IPS DF 4.7 (cell line): ENCODE data around the gene IQGAP3.
"Not testable (repeated sequence)": the region's sequence is repeated elsewhere in the genome, so short reads cannot be mapped to it uniquely, and the experiment has no call there.

Experiments
- DNase-seq: peaks from one replicate; pipeline ENCODE4 v3.0.0-alpha.2; 2013; ENCODE audit warnings: low spot score; ENCODE audit errors: extremely low read depth

Gene IQGAP3

DNA sequence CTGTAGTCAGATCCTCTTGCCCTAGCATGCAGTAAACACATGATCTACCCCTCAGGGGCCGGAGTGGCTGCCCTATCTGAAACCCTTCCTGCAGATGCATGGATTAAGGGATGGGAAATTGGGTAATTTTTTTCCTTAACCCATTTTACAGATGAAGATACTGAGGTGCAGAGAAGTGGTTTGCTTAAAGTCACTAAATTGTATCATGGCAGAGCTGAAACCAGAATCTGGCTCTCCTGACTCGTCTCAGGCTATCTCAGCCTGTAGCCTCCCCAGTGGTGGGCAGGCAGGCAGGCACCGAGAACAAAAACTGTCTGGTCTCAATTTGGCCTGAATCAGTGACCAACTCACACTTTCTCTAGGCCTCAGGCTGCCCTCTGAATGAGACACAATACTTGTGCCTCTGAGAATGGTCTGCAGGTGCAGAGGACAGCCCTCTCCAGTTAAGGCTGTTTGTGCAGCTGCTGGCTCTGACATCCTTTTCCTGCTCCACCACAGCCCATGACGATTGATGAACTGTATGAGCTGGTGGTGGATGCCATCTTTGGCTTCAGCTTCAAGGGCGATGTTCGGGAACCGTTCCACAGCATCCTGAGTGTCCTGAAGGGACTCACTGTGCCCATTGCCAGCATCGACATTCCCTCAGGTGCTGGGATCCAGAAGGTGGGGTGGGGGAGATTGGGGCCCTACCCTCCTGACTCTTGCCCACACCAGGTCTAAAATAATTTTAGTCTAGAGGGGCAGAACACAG, 20.7 kb upstream of the IQGAP3 start:
- no peak for DNase-seq

DNA sequence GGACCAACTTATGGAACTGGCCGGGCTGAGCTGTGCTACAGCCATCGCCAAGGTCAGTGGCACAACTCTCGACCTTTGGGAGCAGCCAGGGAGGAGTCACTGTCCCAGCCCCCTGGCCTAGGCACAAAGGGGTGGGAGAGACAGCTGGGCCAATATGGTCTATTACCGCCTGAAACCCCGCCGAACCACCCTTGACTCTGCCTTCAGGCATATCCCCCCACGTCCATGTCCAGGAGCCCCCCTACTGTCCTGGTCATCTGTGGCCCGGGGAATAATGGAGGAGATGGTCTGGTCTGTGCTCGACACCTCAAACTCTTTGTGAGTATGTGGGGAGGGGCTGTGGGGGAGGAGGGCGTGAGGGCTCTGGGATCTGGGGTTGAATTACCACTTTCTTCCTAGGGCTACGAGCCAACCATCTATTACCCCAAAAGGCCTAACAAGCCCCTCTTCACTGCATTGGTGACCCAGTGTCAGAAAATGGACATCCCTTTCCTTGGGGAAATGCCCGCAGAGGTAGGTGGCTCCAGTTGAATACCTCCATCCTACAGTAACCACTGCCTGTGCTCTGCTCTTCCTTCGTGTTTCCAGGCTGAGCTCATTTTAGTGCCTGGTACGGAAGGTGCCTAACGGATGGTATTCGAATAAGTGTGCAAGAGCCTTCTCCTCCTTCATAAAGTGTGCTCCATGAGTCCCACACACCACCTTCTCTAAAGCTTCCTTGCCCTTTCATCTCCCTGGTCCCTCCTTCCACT, 20.0 kb upstream of the IQGAP3 start:
- DNase-seq: no peak

DNA sequence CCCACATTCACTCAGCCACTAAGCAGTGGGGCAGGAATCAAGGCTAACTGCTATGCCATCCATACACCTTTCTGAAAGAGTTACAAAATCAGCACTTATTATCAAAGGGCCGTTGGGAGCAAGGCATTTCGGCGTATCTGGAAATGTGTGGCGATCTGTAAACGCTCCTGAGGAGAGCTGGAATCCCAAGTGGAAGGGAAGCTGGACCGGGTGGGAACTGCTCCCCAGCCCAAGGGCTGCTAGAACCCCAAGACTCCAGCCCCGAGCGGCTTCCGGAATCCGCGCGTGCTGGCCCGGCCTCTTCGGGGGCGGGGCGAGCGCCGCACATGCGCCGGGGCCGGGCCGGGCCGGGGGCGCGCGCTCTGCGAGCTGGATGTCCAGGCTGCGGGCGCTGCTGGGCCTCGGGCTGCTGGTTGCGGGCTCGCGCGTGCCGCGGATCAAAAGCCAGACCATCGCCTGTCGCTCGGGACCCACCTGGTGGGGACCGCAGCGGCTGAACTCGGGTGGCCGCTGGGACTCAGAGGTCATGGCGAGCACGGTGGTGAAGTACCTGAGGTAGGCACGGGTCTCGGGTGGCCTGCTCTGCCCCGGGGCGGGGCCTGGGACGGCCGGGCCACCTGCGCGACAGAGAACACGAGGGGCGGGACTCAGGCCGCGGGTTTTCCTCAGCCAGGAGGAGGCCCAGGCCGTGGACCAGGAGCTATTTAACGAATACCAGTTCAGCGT, 19.2 kb upstream of the IQGAP3 start, which contains the start of gene NAXE:
Gene NAXE (plus strand): TSS at position 345 of the 726 bp plus-strand sequence. CDS start 29 bp downstream, at position 374.
- DNase-seq: no peak

DNA sequence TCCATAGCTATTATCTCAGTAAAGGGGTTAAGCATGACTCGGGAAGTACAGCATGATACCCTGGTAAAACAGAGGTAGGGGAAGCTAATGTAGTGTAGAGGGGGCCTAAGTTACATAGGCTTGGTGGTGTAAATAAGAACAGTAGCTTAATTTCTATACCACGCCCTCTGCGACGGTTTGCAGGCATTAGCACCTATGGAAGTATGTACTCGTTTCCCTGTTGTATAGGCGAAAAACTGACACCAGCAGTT, 18.7 kb upstream of the IQGAP3 start:
- no peak for DNase-seq

DNA sequence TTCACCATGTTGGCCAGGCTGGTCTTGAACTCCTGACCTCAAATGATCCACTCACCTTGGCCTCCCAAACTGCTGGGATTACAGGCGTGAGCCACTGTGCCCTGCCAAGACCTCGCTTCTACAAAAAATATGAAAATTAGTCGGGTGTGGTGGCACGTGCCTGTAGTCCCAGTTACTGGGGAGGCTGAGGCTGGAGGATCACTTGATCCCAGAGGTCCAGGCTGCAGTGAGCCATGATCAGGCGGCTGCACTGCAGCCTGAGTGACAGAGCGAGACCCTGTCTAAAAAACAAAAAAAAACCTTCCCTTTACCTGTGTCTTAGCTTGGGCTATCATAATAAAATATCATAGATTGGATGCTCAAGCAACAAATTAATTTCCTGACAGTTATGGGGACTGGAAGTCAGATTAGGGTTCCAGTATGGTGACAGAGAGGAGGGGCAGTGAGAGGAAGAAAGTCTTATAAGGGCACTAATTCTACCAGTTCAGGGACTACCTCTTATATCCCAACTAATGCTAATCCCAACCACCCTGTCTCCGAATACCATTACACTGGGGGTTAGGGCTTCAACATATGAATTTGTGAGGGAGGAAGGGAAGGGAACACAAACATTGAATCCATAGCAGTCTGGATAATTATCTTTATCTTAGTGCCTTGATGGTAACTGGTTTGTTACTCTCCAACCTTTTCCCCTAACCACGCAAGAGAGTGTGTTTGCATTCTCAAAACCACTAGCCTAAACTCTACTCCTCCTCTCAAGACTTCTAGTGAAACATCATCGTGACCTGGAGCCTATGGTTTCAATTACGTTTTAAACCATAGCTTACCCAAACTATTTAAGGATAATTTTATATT, 18.2 kb upstream of the IQGAP3 start:
- no peak for DNase-seq

DNA sequence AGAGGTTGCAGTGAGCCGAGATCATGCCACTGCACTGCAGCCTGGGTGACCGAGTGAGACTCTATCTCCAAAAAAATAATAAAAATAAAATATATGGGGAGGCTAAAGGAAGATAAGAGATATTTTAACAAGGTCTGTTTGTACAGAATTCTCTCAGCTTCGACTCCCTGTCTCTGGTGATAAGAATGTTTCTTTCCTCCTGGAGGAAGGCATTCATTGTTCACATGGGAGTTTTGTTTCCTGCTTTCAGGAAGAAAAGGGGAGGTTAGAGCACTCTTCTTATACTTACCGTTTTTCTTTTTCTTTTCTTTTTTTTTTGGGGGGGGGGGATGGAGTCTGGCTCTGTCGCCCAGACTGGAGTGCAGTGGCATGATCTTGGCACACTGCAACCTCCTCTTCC, 17.2 kb upstream of the IQGAP3 start:
- DNase-seq: no peak

DNA sequence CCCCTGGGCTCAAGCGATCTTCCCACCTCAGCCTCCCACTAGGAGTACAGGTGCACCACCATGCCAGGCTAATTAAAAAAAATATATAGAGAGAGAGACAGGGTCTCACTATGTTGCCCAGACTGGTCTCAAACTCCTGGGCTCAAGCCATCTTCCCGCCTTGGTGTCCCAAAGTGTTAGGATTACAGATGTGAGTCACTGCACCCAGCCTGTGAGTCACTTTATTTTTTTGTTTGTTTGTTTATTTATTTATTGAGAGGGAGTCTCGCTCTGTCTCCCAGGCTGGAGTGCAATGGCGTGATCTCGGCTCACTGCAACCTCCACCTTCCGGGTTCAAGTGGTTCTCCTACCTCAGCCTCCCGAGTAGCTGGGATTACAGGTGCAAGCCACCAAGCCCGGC, 15.6 kb upstream of the IQGAP3 start:
- DNase-seq: not testable (repeated sequence)

DNA sequence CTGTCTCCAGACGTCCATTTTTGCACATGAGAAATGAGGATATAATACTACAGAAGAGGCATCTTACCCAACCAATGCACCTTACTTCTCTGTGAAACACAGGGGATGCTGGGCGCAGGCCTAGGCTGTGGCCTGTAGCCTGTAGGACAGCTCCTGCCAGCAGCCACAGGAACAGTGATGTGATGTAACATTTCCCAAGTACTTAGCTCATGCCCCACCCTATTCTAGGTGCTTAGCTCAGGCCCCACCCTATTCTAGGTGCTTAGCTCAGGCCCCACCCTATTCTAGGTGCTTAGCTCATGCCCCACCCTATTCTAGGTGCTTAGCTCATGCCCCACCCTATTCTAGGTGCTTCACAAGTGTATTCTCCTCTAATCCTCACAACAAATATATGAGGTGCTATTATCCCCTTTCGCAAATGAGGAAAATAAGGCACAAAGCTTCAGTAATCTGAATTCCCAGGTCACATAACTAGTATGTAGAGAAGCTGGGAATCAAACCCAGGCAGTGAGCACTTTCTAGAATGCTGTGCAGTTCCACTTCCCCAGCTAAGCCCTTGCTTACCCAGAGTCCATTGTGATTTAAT, 14.6 kb upstream of the IQGAP3 start:
- no peak for DNase-seq

DNA sequence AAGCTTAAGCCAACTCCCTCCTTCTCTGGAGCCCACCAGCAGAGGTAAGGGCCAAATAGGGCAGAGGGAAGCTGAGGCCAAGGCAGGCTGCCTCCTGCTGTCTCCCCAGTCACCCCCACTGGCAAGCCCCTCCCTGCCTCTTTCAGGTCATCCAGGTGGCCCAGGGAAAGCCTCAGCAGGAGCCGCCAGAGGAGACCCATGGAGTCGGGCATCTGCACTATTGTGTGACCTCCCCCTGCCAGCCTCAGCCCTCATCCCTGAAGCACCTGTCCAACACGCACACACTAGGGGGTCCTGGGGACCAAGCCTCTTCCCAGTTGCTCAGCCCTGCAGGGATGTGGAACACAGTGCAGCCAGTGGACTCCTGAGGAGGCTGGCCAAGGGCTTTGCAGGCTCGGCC, 14.0 kb upstream of the IQGAP3 start:
- DNase-seq: no peak

DNA sequence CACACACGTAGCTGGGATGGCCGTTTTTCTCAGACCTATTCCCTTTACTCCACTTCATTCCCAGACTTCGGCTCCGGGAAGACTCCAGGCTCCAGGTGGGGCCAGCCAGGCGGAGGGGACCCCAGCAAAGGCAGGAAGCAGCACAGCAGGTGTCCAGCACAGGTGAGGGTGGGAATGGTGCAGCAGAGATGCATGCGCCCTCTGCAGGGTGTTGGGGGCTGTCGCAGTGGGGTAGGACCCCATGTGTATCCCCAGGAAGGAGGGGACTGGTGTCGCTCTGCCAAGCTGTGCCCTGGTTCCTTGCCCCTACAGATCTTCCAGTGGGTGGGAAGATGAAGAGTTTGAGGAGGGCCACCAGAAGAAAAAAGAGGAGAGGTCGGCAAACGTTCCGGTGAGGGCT, 12.4 kb upstream of the IQGAP3 start:
- DNase-seq: no peak

DNA sequence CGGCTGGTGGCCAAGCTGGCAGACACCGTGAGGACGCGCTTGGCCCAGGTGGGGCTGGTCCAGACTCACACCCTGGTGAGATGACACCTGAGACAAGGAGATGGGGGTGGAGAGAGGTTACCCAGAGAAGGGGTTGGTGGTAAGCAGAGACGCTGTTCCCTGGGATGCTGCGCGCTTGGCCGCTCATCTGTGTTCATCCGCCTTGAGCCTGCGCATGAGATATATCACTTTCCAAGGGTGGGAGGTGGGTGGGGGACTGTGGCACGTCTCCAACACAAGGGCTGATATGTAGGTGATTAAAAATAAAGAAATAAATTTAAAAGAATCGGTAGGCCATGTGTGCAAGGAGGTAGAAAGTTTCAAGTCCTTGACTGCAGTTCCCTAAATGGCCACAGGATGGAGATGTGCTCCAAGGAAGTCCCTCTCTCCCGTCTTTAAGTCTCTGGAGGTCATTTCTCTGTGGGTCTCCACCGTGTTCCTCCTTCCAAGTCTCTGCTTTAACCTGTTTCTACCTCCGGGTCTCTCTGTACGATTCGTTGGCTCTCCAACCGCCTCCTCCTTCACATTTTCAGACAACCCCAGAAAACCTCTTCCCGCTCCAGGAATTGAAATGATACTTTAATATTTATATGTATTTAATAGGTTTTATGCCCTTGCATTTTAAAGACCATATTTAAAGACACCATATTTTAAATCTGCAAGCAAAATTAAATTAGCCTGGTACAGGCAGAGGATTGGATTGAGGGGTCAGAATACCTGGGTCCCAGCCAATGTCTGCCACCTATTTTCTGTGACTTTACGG, 11.7 kb upstream of the IQGAP3 start:
- DNase-seq: no peak

DNA sequence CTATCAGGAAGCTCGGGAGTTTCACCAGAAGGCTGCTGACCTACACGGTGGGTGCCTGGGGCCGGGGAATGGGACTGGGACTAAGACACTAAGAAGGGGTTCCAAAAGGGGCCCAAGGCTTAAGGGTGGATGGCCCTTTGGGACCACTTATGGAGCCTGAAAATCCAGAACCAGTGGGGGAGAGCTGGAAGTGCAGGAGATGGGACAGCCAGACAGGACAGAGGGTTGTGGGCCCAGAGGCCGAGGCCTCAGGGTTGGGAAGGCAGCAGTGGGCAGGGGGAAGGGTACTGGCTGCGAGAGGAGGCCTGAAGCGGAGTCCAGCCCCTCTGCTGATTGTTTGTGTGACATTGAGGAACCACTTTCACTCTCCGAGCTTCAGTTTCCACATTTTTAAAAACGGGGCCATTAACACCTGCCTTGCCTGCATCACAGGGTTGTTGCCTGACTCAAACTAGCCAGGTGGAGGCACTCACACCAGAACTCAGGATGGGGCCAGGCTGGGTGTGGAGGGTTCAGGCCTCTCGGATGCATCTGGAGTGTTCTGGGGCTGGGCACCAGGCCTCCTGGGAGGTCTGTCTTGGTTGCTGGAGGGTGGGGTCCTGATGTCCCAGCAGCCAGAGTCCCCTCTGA, 10.1 kb upstream of the IQGAP3 start:
- no peak for DNase-seq

DNA sequence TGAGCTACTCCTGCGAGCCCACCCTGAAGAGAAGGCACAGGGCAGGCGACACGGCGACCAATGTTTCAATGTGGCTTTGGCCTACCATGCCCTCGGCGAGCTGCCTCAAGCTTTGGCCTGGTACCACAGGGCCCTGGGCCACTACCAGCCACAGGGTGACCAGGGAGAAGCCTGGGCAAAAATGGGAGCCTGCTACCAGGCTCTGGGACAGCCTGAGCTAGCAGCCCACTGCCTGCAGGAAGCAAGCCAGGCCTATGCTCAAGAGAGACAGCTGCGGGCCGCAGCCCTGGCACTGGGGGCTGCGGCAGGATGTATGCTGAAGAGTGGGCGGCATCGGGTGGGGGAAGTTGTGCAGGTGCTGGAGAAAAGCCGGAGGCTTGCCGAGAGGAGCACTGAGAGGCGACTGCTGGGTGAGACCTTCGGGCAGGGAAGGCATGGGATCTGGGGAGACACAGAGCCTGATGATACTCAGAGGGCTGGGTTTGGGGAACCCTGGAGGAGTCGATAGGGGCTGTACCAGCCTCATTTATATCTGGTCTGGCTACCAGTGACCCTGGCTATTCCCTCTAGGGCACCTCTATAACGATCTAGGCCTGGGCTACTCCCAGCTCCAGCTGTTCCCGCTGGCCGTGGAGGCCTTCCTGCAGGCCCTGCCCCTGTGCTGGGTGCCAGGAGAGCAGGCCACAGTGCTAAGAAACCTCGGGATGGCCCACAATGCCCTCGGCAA, 9.5 kb upstream of the IQGAP3 start:
- DNase-seq: no peak

DNA sequence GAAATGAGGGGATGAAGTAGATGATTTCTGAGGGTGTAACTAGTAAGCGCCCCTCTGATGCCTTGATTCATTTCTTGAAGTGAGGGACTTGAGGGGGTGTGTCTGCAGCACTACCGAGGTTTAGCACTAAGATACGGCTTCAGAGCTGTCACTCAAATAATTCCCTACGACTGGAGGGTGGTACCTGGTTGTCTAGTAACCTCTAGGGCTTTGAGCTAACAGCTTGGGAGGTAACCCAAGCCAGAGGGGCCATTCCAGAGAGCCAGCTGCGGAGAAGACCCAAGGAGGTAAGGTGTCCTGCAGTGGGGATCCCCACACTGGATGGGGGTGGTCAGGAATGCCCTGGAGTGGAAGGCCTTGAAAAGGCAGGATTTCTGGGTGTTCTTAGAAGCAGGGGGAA, 7.1 kb upstream of the IQGAP3 start, which contains the start of gene TTC24:
Gene TTC24 (plus strand): TSS at position 252 of the 400 bp plus-strand sequence. CDS start 1,642 bp downstream, outside the sequence.
- no peak for DNase-seq

DNA sequence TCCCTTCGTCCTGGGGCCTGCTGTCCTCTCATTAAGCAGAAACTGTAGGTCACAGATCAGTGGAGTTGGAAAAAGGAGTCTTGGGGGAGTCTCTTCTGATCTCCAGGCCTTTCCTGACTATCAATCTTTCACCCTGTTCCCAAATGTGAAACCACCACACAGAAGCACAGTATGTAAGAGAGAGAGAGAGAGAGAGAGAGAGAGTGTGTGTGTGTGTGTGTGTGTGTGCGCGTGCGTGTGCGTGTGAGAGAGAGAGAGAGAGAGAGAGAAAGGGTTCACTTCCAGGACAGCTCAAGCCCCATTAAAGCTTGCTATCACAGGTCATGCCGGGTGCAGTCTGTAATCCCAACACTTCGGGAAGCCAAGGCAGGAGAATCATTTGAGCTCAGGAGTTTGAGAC, 5.7 kb upstream of the IQGAP3 start:
- DNase-seq: no peak

DNA sequence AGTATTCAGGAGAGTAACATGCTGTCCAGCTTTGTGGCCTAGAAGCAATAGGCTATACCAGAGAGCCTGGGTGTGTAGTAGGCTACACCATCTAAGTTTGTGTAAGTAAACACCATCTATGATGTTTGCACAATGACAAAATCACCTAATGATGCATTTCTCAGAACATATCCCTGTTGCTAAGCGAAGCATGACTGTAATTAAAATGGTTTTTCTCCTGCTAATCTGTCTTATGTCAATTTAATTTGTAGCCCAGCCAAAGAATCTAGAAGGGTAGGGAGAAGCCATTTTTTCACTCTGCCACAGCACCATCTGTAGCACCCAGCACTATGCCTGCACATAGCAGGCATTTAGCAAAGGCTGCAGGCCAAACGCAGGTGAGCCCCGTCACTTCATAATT, 5.2 kb upstream of the IQGAP3 start:
- DNase-seq: no peak

DNA sequence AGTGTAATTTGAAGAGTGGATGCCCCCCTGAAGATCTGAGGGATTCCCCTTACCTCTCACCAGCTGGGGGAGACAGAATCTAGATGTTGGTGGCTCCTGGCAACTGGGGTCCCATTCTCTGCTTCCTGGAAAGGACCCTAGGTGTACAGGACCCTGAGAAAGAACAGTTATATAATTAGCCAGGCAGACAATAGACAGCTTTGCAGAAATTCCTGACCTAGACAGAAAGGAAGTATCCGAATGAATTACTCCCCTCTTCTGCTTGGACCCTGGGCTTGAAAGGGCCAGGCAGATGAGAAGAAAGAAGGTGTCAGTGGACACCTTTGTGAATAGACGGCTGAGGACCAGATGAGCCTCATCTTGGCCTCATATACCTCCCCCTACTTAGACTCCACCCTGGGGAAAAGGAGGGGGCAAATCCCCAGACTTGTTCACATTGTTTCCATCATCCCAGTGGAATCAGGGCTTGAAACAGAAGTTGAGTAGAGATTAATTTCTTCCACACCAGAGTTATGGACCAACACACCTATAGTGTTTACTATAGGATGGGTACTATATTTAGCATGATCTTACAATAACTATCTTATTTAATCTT, 1.8 kb upstream of the IQGAP3 start:
- no peak for DNase-seq

DNA sequence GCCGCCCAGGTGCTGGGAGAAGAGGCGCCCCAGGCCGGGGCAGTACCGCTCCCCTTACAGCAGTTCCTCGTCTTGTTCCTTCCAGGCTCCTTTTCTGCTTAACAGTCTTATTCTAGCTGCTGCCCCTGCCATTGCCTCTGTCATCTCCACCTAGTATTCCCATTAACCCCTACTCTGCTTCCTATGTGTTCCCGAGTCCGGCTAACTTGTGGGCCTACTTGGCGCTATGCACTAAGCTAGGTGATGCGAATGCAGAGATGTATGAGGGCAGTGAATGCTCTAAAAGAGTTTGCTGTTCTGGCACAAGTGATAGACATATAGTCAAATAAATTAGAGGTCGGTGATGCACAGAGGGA, 276 bp upstream of the IQGAP3 start:
- DNase-seq: no peak
